CD4-positive, alpha-beta T cell (primary cell): ENCODE data around the gene TTC21B. TPM values are rescaled to one million over a fixed set of nuclear protein-coding genes. Genes with fewer than 3 reads are reported as not detected.

Source experiments
- ATAC-seq: fragments of 200-7000 bp; cut with Tn5 transposase; one replicate; pipeline ENCODE4 v1.10.0; 2022; ENCODE audit warnings: mild to moderate bottlenecking; ENCODE audit not compliant: poor library complexity
- CTCF ChIA-PET: fragments of 350-600 bp; sonication (Branson Sonifier 250); formaldehyde crosslinking; loops from one replicate; lab custom pipeline; 2021; ENCODE audit warnings: antibody characterized with exemption, inconsistent platforms; lab: Charles Lee
- POLR2A ChIA-PET: fragments of 350-600 bp; sonication (Branson Sonifier 250); formaldehyde crosslinking; loops from one replicate; lab custom pipeline; 2021; ENCODE audit warnings: antibody characterized with exemption, inconsistent platforms; lab: Charles Lee
- DNase-seq, 14 experiments: peaks; one replicate each; pipeline ENCODE4 v3.0.0-alpha.2; 2013 to 2020; ENCODE audit warnings: mixed read lengths in 2 of 14
- H3K27ac ChIP-seq, 2 donors: one replicate each; pipeline versions ENCODE4 v1.5.1 to v1.7.0; 2013; ENCODE audit warnings: low read length in 2 of 2, low read depth in 1 of 2, mild to moderate bottlenecking in 1 of 2
- H3K27me3 ChIP-seq, 2 experiments: 1 replicate in 1 of 2; 2 replicates in 1 of 2; pipeline versions ENCODE4 v1.6.1 to v1.7.0; 2013; ENCODE audit warnings: low read length in 2 of 2, control low read depth in 1 of 2, mild to moderate bottlenecking in 1 of 2, moderate library complexity in 1 of 2; ENCODE audit not compliant: insufficient read depth in 2 of 2, control insufficient read depth in 1 of 2
- H3K36me3 ChIP-seq: one replicate; pipeline ENCODE4 v1.6.1; 2013; ENCODE audit warnings: low read length, control low read depth; ENCODE audit not compliant: insufficient read depth
- H3K4me1 ChIP-seq: one replicate; pipeline ENCODE4 v1.6.1; 2013; ENCODE audit warnings: low read length, control low read depth; ENCODE audit not compliant: insufficient read depth
- H3K4me3 ChIP-seq: one replicate; pipeline ENCODE4 v1.5.1; 2013; ENCODE audit warnings: mild to moderate bottlenecking, low read length, moderate library complexity
- H3K9me3 ChIP-seq, 2 experiments: 1 replicate in 1 of 2; 2 replicates in 1 of 2; pipeline versions ENCODE4 v1.6.1 to v1.7.0; 2013; ENCODE audit warnings: low read length in 2 of 2, mild to moderate bottlenecking in 2 of 2, control low read depth in 1 of 2, moderate library complexity in 1 of 2; ENCODE audit not compliant: control insufficient read depth in 1 of 2, insufficient read depth in 1 of 2
- H3K27ac Mint-ChIP-seq: one replicate; pipeline ENCODE4 v1.8.0; 2020; ENCODE audit warnings: mixed read lengths
- H3K27me3 Mint-ChIP-seq: one replicate; pipeline ENCODE4 v1.8.0; 2021; ENCODE audit warnings: mixed read lengths
- H3K36me3 Mint-ChIP-seq: one replicate; pipeline ENCODE4 v1.8.0; 2021; ENCODE audit warnings: low read depth, mixed read lengths
- H3K4me1 Mint-ChIP-seq: one replicate; pipeline ENCODE4 v1.8.0; 2021; ENCODE audit warnings: low read depth, mixed read lengths
- H3K4me3 Mint-ChIP-seq: one replicate; pipeline ENCODE4 v1.8.0; 2020; ENCODE audit warnings: mild to moderate bottlenecking, mixed read lengths
- H3K9me3 Mint-ChIP-seq: one replicate; pipeline ENCODE4 v1.8.0; 2020; ENCODE audit warnings: mixed read lengths
- CTCF ChIP-seq: fragments of 200-600 bp; IDR thresholded peaks from one replicate; pipeline ENCODE4 v1.8.0; 2022; ENCODE audit warnings: antibody characterized with exemption, mild to moderate bottlenecking
- intact Hi-C, 2 experiments: fragments of 100-400 bp; cut with DNase I in 1 of 2; cut with micrococcal nuclease in 1 of 2; formaldehyde crosslinking; loops; one replicate each; pipeline versions ENCODE4 v1.15.1 to v1.9.0; 2023 to 2025; cut with DNase I, micrococcal nuclease
- total RNA-seq, 174 experiments: library from RNA in 2 of 174; stranded (reverse) in 2 of 174; gene quantifications; one replicate each; pipeline ENCODE4 v1.2.3 and lab custom pipeline; 2021 to 2026

Gene TTC21B
- total RNA-seq, 2 experiments from 2014 or later = 22.9 to 25.4 TPM

GRCh38 chr2:165911981-165912380 is 41.6 kb downstream of the TTC21B start:
- Histone ChIP-seq H3K9me3 (no peaks in the 10 kb centered on the region), H3K36me3 (peaks cover 39% of the 10 kb centered on the region), H3K27me3 (no peaks in the 10 kb centered on the region), H3K27ac (no peak overlapping the region), H3K4me3 (no peak overlapping the region), H3K4me1 (no peaks in the 10 kb centered on the region)
- CTCF ChIA-PET = no interaction called here
- intact Hi-C loops = no loop called here
- no peak overlapping the region for H3K4me3 Mint-ChIP-seq
- POLR2A ChIA-PET = no interaction called here
- no peaks in the 10 kb centered on the region for H3K4me1 Mint-ChIP-seq
- DNase-seq (no peak), ATAC-seq (no peak)
- peaks cover 78% of the 10 kb centered on the region for H3K36me3 Mint-ChIP-seq
- TF ChIP-seq CTCF = no peak
- no peak overlapping the region for H3K27ac Mint-ChIP-seq
- H3K9me3 Mint-ChIP-seq = no peaks in the 10 kb centered on the region
- no peaks in the 10 kb centered on the region for H3K27me3 Mint-ChIP-seq

- peaks cover 72% of the 10 kb centered on the region for H3K36me3 Mint-ChIP-seq
- Histone ChIP-seq H3K27me3 (no peaks in the 10 kb centered on the region), H3K9me3 (no peaks in the 10 kb centered on the region), H3K27ac (no peak overlapping the region), H3K4me3 (no peak overlapping the region), H3K4me1 (no peaks in the 10 kb centered on the region), H3K36me3 (peaks cover 39% of the 10 kb centered on the region)
- intact Hi-C loops = no loop called here
- H3K4me1 Mint-ChIP-seq = no peaks in the 10 kb centered on the region
- POLR2A ChIA-PET = no interaction called here
- no peaks in the 10 kb centered on the region for H3K27me3 Mint-ChIP-seq
- DNase-seq = no peak
- H3K9me3 Mint-ChIP-seq = no peaks in the 10 kb centered on the region
- CTCF ChIA-PET = no interaction called here
- H3K4me3 Mint-ChIP-seq = no peak overlapping the region
- no peak for TF ChIP-seq CTCF
- ATAC-seq = no peak
- H3K27ac Mint-ChIP-seq = no peak overlapping the region
Observed at GRCh38 chr2:165911231-165911630, 42.3 kb downstream of the TTC21B start.

- DNase-seq (no peak), ATAC-seq (no peak)
- H3K9me3 ChIP-seq = no peaks in the 10 kb centered on the region
- no peaks in the 10 kb centered on the region for H3K4me1 ChIP-seq
- H3K4me3 Mint-ChIP-seq = no peak overlapping the region
- no peak overlapping the region for H3K27ac ChIP-seq
- H3K27me3 ChIP-seq = no peaks in the 10 kb centered on the region
- H3K27me3 Mint-ChIP-seq = no peaks in the 10 kb centered on the region
- intact Hi-C loops = no loop called here
- H3K4me3 ChIP-seq = no peak overlapping the region
- ChIA-PET CTCF (no interaction called here), POLR2A (interaction anchor here (0.7 kb wide), 1 partner anchor 15 kb away, joined by 3 read pairs; no protein-coding TSS in a partner anchor)
- peaks cover 72% of the 10 kb centered on the region for H3K36me3 Mint-ChIP-seq
- no peak for TF ChIP-seq CTCF
- no peaks in the 10 kb centered on the region for H3K4me1 Mint-ChIP-seq
- peaks cover 31% of the 10 kb centered on the region for H3K36me3 ChIP-seq
- H3K27ac Mint-ChIP-seq = no peak overlapping the region
- H3K9me3 Mint-ChIP-seq = no peaks in the 10 kb centered on the region
Observed at GRCh38 chr2:165909466-165909865, 44.1 kb downstream of the TTC21B start.
